Left kidney (tissue), 2 donors: ENCODE measurements around the gene PRXL2A. TPM values are rescaled to one million over a fixed set of nuclear protein-coding genes. Genes with fewer than 3 reads are reported as not detected.
"Not testable (repeated sequence)": the region's sequence is repeated elsewhere in the genome, so short reads cannot be mapped to it uniquely, and the experiment has no call there.

Experiments
- DNase-seq: peaks from one replicate; pipeline ENCODE4 v3.0.0-alpha.2; 2013
- polyA plus RNA-seq: library from polyadenylated mRNA; unstranded; fragments of 120-200 nt; gene quantifications from one replicate; pipeline ENCODE4 v1.2.1, GENCODE V29; 2013; ENCODE audit not compliant: insufficient read length

PRXL2A gene
- polyA plus RNA-seq, 1 donor, result 118 TPM

GRCh38 chr10:80410122-80410521 is 1.8 kb downstream of the PRXL2A start:
- no peak for DNase-seq

- no peak for DNase-seq
These were observed 2.3 kb downstream of the PRXL2A start for GRCh38 chr10:80410578-80411145.

- DNase-seq, result no peak
These were observed 2.9 kb downstream of the PRXL2A start for GRCh38 chr10:80411267-80411668.

GRCh38 chr10:80411681-80412220 is 3.4 kb downstream of the PRXL2A start:
- DNase-seq, result no peak

GRCh38 chr10:80412486-80412885 is 4.1 kb downstream of the PRXL2A start:
- DNase-seq, result no peak

GRCh38 chr10:80413271-80413996 is 5.1 kb downstream of the PRXL2A start:
- DNase-seq, result no peak

- peak; percentile 78 for DNase-seq
These were observed 6.0 kb downstream of the PRXL2A start for GRCh38 chr10:80414142-80414895.

GRCh38 chr10:80415734-80416478 is 7.6 kb downstream of the PRXL2A start:
- DNase-seq, result no peak

- DNase-seq, result peak; percentile 73
These were observed 8.2 kb downstream of the PRXL2A start for GRCh38 chr10:80416479-80417098.

GRCh38 chr10:80417256-80417655 is 8.9 kb downstream of the PRXL2A start:
- DNase-seq, result not testable (repeated sequence)

- no peak for DNase-seq
These were observed 12.8 kb downstream of the PRXL2A start for GRCh38 chr10:80421050-80421706.

- DNase-seq, result no peak
These were observed 13.6 kb downstream of the PRXL2A start for GRCh38 chr10:80421707-80422536.

- DNase-seq, result no peak
These were observed 17.6 kb downstream of the PRXL2A start for GRCh38 chr10:80425901-80426300.

GRCh38 chr10:80427541-80427940 is 19.2 kb downstream of the PRXL2A start:
- DNase-seq, result no peak

GRCh38 chr10:80429521-80429973 is 21.2 kb downstream of the PRXL2A start:
- no peak for DNase-seq

- DNase-seq, result no peak
These were observed 24.8 kb downstream of the PRXL2A start for GRCh38 chr10:80433134-80433533.

- no peak for DNase-seq
These were observed 28.2 kb downstream of the PRXL2A start for GRCh38 chr10:80436446-80437098.

GRCh38 chr10:80437227-80437626 is 28.9 kb downstream of the PRXL2A start:
- no peak for DNase-seq

- DNase-seq, result no peak
These were observed 33.5 kb downstream of the PRXL2A start for GRCh38 chr10:80441831-80442230.

GRCh38 chr10:80442879-80443278 is 34.5 kb downstream of the PRXL2A start:
- DNase-seq, result no peak
